HEK293 (cell line): ENCODE results near the gene OOSP4B.
"Not testable (repeated sequence)": the region's sequence is repeated elsewhere in the genome, so short reads cannot be mapped to it uniquely, and the experiment has no call there.

ENCODE experiments used
- CTCF ChIA-PET: fragments of 350-600 bp; formaldehyde crosslinking; extraction: SDS; loops from one replicate; lab custom pipeline; 2021; ENCODE audit warnings: antibody characterized with exemption; lab: Yijun Ruan, JAX
- POLR2A ChIA-PET: fragments of 300-600 bp; formaldehyde crosslinking; extraction: SDS; loops from one replicate; lab custom pipeline; 2020; ENCODE audit warnings: antibody characterized with exemption, inconsistent platforms; lab: Yijun Ruan, JAX
- H3K27ac ChIP-seq: fragments of 200-500 bp; sonication (Bioruptor generic); 2 replicates; pipeline ENCODE4 v1.5.1; 2014; ENCODE audit warnings: low read depth, low read length, control low read depth, inconsistent platforms; ENCODE audit errors: extremely low read depth
- H3K36me3 ChIP-seq, 2 experiments: fragments of 200-500 bp in 1 of 2; sonication (Bioruptor generic) in 1 of 2; 1 replicate in 1 of 2; 2 replicates in 1 of 2; pipeline ENCODE4 v1.5.1; 2014 to 2017; ENCODE audit warnings: inconsistent platforms in 2 of 2, low read length in 2 of 2; ENCODE audit not compliant: control insufficient read depth in 2 of 2, insufficient read depth in 1 of 2
- H3K4me1 ChIP-seq: fragments of 200-500 bp; sonication (Bioruptor generic); 2 replicates; pipeline ENCODE4 v1.5.1; 2014; ENCODE audit warnings: mild to moderate bottlenecking, low read length, inconsistent platforms; ENCODE audit not compliant: control insufficient read depth, insufficient read depth
- H3K4me3 ChIP-seq: 2 replicates; pipeline ENCODE4 v1.5.1; 2011; ENCODE audit warnings: low read depth, mild to moderate bottlenecking, control low read depth, low read length, moderate library complexity
- H3K9me3 ChIP-seq: fragments of 200-500 bp; sonication (Bioruptor generic); 2 replicates; pipeline ENCODE4 v1.5.1; 2014; ENCODE audit warnings: low read depth, low read length, inconsistent platforms; ENCODE audit not compliant: control insufficient read depth, insufficient read depth
- BCL11B ChIP-seq: fragments of 450-650 bp; formaldehyde crosslinking; IDR thresholded peaks from 2 replicates; pipeline ENCODE4 v1.5.1; 2016; ENCODE audit warnings: low read depth, missing biosample characterization, missing genetic modification characterization
- CTCF ChIP-seq: fragments of 450-650 bp; formaldehyde crosslinking; IDR thresholded peaks from 2 replicates; pipeline ENCODE4 v1.5.1; 2016; ENCODE audit warnings: missing biosample characterization, missing genetic modification characterization
- FEZF1 ChIP-seq: fragments of 450-650 bp; formaldehyde crosslinking; IDR thresholded peaks from 2 replicates; pipeline ENCODE4 v1.5.1; 2016; ENCODE audit warnings: missing biosample characterization, missing genetic modification characterization
- GLI4 ChIP-seq: fragments of 450-650 bp; formaldehyde crosslinking; IDR thresholded peaks from 2 replicates; pipeline ENCODE4 v1.5.1; 2016; ENCODE audit warnings: missing biosample characterization, missing genetic modification characterization
- HOXA7 ChIP-seq: sonication (generic); formaldehyde crosslinking; IDR thresholded peaks from 2 replicates; pipeline ENCODE4 v1.8.1; 2022; ENCODE audit warnings: missing genetic modification reagents, borderline replicate concordance
- RBAK ChIP-seq: fragments of 450-650 bp; formaldehyde crosslinking; IDR thresholded peaks from 2 replicates; pipeline ENCODE4 v1.5.1; 2016; ENCODE audit warnings: missing biosample characterization, missing genetic modification characterization
- ZNF114 ChIP-seq: fragments of 450-650 bp; formaldehyde crosslinking; IDR thresholded peaks from 2 replicates; pipeline ENCODE4 v1.5.0; 2017; ENCODE audit warnings: missing biosample characterization, missing genetic modification characterization
- ZNF175 ChIP-seq: fragments of 450-650 bp; formaldehyde crosslinking; IDR thresholded peaks from 2 replicates; pipeline ENCODE4 v1.5.1; 2016; ENCODE audit warnings: missing biosample characterization, missing genetic modification characterization
- ZNF202 ChIP-seq: fragments of 450-650 bp; formaldehyde crosslinking; IDR thresholded peaks from 2 replicates; pipeline ENCODE4 v1.5.1; 2016; ENCODE audit warnings: missing biosample characterization, missing genetic modification characterization, borderline replicate concordance
- ZNF214 ChIP-seq: fragments of 450-650 bp; formaldehyde crosslinking; IDR thresholded peaks from 2 replicates; pipeline ENCODE4 v1.5.1; 2017; ENCODE audit warnings: missing biosample characterization, mild to moderate bottlenecking, missing genetic modification characterization, borderline replicate concordance
- ZNF23 ChIP-seq: fragments of 450-650 bp; formaldehyde crosslinking; IDR thresholded peaks from 2 replicates; pipeline ENCODE4 v1.5.1; 2016; ENCODE audit warnings: missing biosample characterization, missing genetic modification characterization, borderline replicate concordance
- ZNF426 ChIP-seq: fragments of 450-650 bp; formaldehyde crosslinking; IDR thresholded peaks from 2 replicates; pipeline ENCODE4 v1.5.1; 2017; ENCODE audit warnings: missing biosample characterization, missing genetic modification characterization, mild to moderate bottlenecking, inconsistent platforms, moderate library complexity
- ZNF530 ChIP-seq: fragments of 450-650 bp; formaldehyde crosslinking; IDR thresholded peaks from 2 replicates; pipeline ENCODE4 v1.5.1; 2016; ENCODE audit warnings: low read depth, missing biosample characterization, missing genetic modification characterization
- ZNF549 ChIP-seq: fragments of 450-650 bp; IDR thresholded peaks from 2 replicates; pipeline ENCODE4 v1.5.1; 2018; ENCODE audit warnings: missing biosample characterization, missing genetic modification characterization, mild to moderate bottlenecking, inconsistent platforms, moderate library complexity
- ZNF600 ChIP-seq: fragments of 450-650 bp; formaldehyde crosslinking; IDR thresholded peaks from 2 replicates; pipeline ENCODE4 v1.5.1; 2016; ENCODE audit warnings: missing biosample characterization, missing genetic modification characterization
- ZNF629 ChIP-seq: fragments of 450-650 bp; formaldehyde crosslinking; IDR thresholded peaks from 2 replicates; pipeline ENCODE4 v1.5.1; 2017; ENCODE audit warnings: missing biosample characterization, missing genetic modification characterization
- ZNF639 ChIP-seq: fragments of 450-650 bp; formaldehyde crosslinking; IDR thresholded peaks from 2 replicates; pipeline ENCODE4 v1.5.1; 2016; ENCODE audit warnings: missing biosample characterization, missing genetic modification characterization
- ZNF658 ChIP-seq: fragments of 450-650 bp; formaldehyde crosslinking; IDR thresholded peaks from 2 replicates; pipeline ENCODE4; 2016; ENCODE audit warnings: missing biosample characterization, missing genetic modification characterization
- ZNF704 ChIP-seq: fragments of 450-650 bp; formaldehyde crosslinking; IDR thresholded peaks from 2 replicates; pipeline ENCODE4 v1.5.1; 2016; ENCODE audit warnings: missing biosample characterization, missing genetic modification characterization
- ZNF777 ChIP-seq: fragments of 450-650 bp; formaldehyde crosslinking; IDR thresholded peaks from 2 replicates; pipeline ENCODE4 v1.5.1; 2017; ENCODE audit warnings: missing biosample characterization, missing genetic modification characterization, borderline replicate concordance
- ZNF837 ChIP-seq: fragments of 450-650 bp; formaldehyde crosslinking; IDR thresholded peaks from 2 replicates; pipeline ENCODE4 v1.5.1; 2016; ENCODE audit warnings: missing biosample characterization, missing genetic modification characterization
- TF ChIP-seq, protein P1 (sequence below): fragments of 450-650 bp; formaldehyde crosslinking; IDR thresholded peaks from 2 replicates; pipeline ENCODE4 v1.5.1; 2016; ENCODE audit warnings: missing biosample characterization, missing genetic modification characterization
- TF ChIP-seq, protein P2 (sequence below): fragments of 450-650 bp; formaldehyde crosslinking; IDR thresholded peaks from 2 replicates; pipeline ENCODE4 v1.5.1; 2016; ENCODE audit warnings: missing biosample characterization, missing genetic modification characterization

The OOSP4B gene

GRCh38 chr11:60005360-60005759 lies 11.6 kb upstream of the OOSP4B start (continued):
- TF ChIP-seq HOXA7 (CRISPR knock-in tag): no peak
- no peak for TF ChIP-seq ZNF837 (tag by site-specific recombination)
- TF ChIP-seq CTCF (tag by site-specific recombination): no peak
- TF ChIP-seq FEZF1: no peak
- no peak for TF ChIP-seq ZNF202 (tag by site-specific recombination)
- TF ChIP-seq ZNF600: no peak
- TF ChIP-seq ZNF23: no peak

- Histone ChIP-seq H3K36me3 (no peaks in the 10 kb centered on the region), H3K9me3 (no peaks in the 10 kb centered on the region), H3K27ac (no peak overlapping the region), H3K4me1 (no peaks in the 10 kb centered on the region), H3K4me3 (no peak overlapping the region)
- ChIA-PET POLR2A (no interaction called here), CTCF (no interaction called here)
- TF ChIP-seq BCL11B: no peak
These were observed 1.1 kb downstream of the OOSP4B start for GRCh38 chr11:60018058-60018457.

- H3K27ac ChIP-seq, H3K4me1 ChIP-seq, H3K9me3 ChIP-seq, H3K36me3 ChIP-seq, H3K4me3 ChIP-seq, CTCF ChIA-PET, POLR2A ChIA-PET: not testable (repeated sequence)
These were observed 3.4 kb downstream of the OOSP4B start for GRCh38 chr11:60020376-60020775.

- POLR2A ChIA-PET: no interaction called here
- no peaks in the 10 kb centered on the region for H3K9me3 ChIP-seq
- no peak overlapping the region for H3K4me3 ChIP-seq
- TF ChIP-seq GLI4 (tag by site-specific recombination) (no peak), ZNF530 (no peak), RBAK (tag by site-specific recombination) (no peak), ZNF704 (tag by site-specific recombination) (no peak), ZNF549 (tag by site-specific recombination) (no peak), ZNF658 (no peak), ZNF639 (no peak), ZNF114 (tag by site-specific recombination) (no peak), ZNF175 (tag by site-specific recombination) (no peak), BCL11B (no peak), ZNF777 (tag by site-specific recombination) (no peak), ZNF214 (tag by site-specific recombination) (no peak), ZNF426 (tag by site-specific recombination) (no peak), ZNF629 (tag by site-specific recombination) (no peak)
- TF ChIP-seq, protein P1, sequence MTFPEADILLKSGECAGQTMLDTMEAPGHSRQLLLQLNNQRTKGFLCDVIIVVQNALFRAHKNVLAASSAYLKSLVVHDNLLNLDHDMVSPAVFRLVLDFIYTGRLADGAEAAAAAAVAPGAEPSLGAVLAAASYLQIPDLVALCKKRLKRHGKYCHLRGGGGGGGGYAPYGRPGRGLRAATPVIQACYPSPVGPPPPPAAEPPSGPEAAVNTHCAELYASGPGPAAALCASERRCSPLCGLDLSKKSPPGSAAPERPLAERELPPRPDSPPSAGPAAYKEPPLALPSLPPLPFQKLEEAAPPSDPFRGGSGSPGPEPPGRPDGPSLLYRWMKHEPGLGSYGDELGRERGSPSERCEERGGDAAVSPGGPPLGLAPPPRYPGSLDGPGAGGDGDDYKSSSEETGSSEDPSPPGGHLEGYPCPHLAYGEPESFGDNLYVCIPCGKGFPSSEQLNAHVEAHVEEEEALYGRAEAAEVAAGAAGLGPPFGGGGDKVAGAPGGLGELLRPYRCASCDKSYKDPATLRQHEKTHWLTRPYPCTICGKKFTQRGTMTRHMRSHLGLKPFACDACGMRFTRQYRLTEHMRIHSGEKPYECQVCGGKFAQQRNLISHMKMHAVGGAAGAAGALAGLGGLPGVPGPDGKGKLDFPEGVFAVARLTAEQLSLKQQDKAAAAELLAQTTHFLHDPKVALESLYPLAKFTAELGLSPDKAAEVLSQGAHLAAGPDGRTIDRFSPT (tag by site-specific recombination): no peak
- TF ChIP-seq, protein P2, sequence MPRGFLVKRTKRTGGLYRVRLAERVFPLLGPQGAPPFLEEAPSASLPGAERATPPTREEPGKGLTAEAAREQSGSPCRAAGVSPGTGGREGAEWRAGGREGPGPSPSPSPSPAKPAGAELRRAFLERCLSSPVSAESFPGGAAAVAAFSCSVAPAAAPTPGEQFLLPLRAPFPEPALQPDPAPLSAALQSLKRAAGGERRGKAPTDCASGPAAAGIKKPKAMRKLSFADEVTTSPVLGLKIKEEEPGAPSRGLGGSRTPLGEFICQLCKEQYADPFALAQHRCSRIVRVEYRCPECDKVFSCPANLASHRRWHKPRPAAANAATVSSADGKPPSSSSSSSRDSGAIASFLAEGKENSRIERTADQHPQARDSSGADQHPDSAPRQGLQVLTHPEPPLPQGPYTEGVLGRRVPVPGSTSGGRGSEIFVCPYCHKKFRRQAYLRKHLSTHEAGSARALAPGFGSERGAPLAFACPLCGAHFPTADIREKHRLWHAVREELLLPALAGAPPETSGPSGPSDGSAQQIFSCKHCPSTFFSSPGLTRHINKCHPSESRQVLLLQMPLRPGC (tag by site-specific recombination): no peak
- TF ChIP-seq, all 188 proteins: peak for 0
- Histone ChIP-seq H3K4me1 (no peaks in the 10 kb centered on the region), H3K36me3 (no peaks in the 10 kb centered on the region), H3K27ac (no peak overlapping the region)
- CTCF ChIA-PET: no interaction called here
These were observed 12.1 kb downstream of the OOSP4B start for GRCh38 chr11:60029015-60029632.
